HCT116 (cell line): ENCODE results near the gene HCRTR1. TPM values are rescaled to one million over a fixed set of nuclear protein-coding genes. Genes with fewer than 3 reads are reported as not detected.
A peak's percentile ranks its signal among the peaks of the same experiment; 100 is the strongest.

ENCODE experiments used
- ATAC-seq: fragments of 200-7000 bp; cut with Tn5 transposase; 2 replicates; pipeline ENCODE4 v1.9.1; 2020; ENCODE audit warnings: mild to moderate bottlenecking, moderate library complexity
- Bru-seq: library from RNA; stranded (reverse); fragments of 400-500 nt; gene quantifications from one replicate; lab custom pipeline; 2021; lab: Mats Ljungman, UMichigan
- BruChase-seq, 2 experiments: library from RNA; stranded (reverse); fragments of 400-500 nt; gene quantifications; one replicate each; lab custom pipeline; 2021; lab: Mats Ljungman, UMichigan
- BruUV-seq: library from RNA; stranded (reverse); fragments of 400-500 nt; replicated peaks from 2 replicates; lab custom pipeline; 2021; lab: Mats Ljungman, UMichigan
- CTCF ChIA-PET: fragments of 300-600 bp; sonication (Branson Sonifier 250); formaldehyde crosslinking; loops from one replicate; lab custom pipeline; 2021; ENCODE audit warnings: antibody characterized with exemption; lab: Charles Lee
- POLR2A ChIA-PET: fragments of 300-600, 350-600 bp; sonication (Branson Sonifier 250); formaldehyde crosslinking; loops from one replicate; lab custom pipeline; 2021; ENCODE audit warnings: antibody characterized with exemption; lab: Charles Lee
- RAD21 ChIA-PET, 2 experiments: fragments of 300-600 bp; sonication (Branson Sonifier 250); formaldehyde crosslinking; loops; one replicate each; lab custom pipeline; 2023; ENCODE audit warnings: low total read pairs in 2 of 2; ENCODE audit not compliant: uncharacterized antibody in 2 of 2, unreplicated experiment in 2 of 2, low non-redundant PET in 1 of 2; lab: Charles Lee
- DNase-seq: peaks from one replicate; pipeline ENCODE4 v3.0.0-alpha.2; 2010; ENCODE audit warnings: low read depth, low spot score
- H2AFZ ChIP-seq: fragments of 200-600 bp; shearing (Covaris generic), sonication (generic); 2 replicates; pipeline ENCODE4 v1.6.1; 2017; ENCODE audit warnings: low read depth, mixed run types, mixed read lengths, antibody characterized with exemption, low read length; ENCODE audit not compliant: poor library complexity, severe bottlenecking
- H3K27ac ChIP-seq: 2 replicates; pipeline ENCODE4 v1.5.1; 2012; ENCODE audit warnings: low read depth, low read length
- H3K27me3 ChIP-seq: fragments of 200-600 bp; sonication (generic); 2 replicates; pipeline ENCODE4 v1.6.1; 2016; ENCODE audit warnings: mixed run types, low read length, mixed read lengths; ENCODE audit not compliant: insufficient read depth
- H3K36me3 ChIP-seq, 2 experiments: fragments of 200-500 bp in 1 of 2; fragments of 200-600 bp in 1 of 2; sonication (Bioruptor generic) in 1 of 2; sonication (generic) in 1 of 2; 2 replicates each; pipeline versions ENCODE4 v1.5.1 to v1.6.1; 2014 to 2016; ENCODE audit warnings: low read length in 2 of 2, inconsistent platforms in 1 of 2, mixed read lengths in 1 of 2, mixed run types in 1 of 2; ENCODE audit not compliant: insufficient read depth in 2 of 2, control insufficient read depth in 1 of 2
- H3K4me1 ChIP-seq, 2 experiments: fragments of 200-600 bp in 1 of 2; sonication (generic) in 1 of 2; 2 replicates each; pipeline versions ENCODE4 v1.5.1 to v1.6.1; 2012 to 2017; ENCODE audit warnings: low read length in 2 of 2, inconsistent platforms in 1 of 2, mild to moderate bottlenecking in 1 of 2, mixed read lengths in 1 of 2, mixed run types in 1 of 2, moderate library complexity in 1 of 2; ENCODE audit not compliant: insufficient read depth in 2 of 2, control insufficient read depth in 1 of 2
- H3K4me2 ChIP-seq: fragments of 200-600 bp; sonication (generic); 2 replicates; pipeline ENCODE4 v1.6.1; 2017; ENCODE audit warnings: mixed run types, low read length, mixed read lengths
- H3K4me3 ChIP-seq, 2 experiments: fragments of 200-600 bp in 1 of 2; sonication (generic) in 1 of 2; replicated peaks in 1 of 2; 2 replicates each; pipeline ENCODE4 v1.5.1; 2011 to 2016; ENCODE audit warnings: low read length in 2 of 2, control low read depth in 1 of 2, low read depth in 1 of 2, mild to moderate bottlenecking in 1 of 2, mixed read lengths in 1 of 2, mixed run types in 1 of 2
- H3K79me2 ChIP-seq: fragments of 200-600 bp; sonication (generic); 2 replicates; pipeline ENCODE4 v1.6.1; 2017; ENCODE audit warnings: mild to moderate bottlenecking, mixed run types, low read length, moderate library complexity, mixed read lengths; ENCODE audit not compliant: insufficient read depth
- H3K9ac ChIP-seq: fragments of 200-600 bp; sonication (generic); 2 replicates; pipeline ENCODE4 v1.6.1; 2016; ENCODE audit warnings: low read length, mixed read lengths
- H3K9me2 ChIP-seq: fragments of 200-600 bp; sonication (generic), shearing (Covaris generic); 2 replicates; pipeline ENCODE4 v1.6.1; 2017; ENCODE audit warnings: mixed run types, mild to moderate bottlenecking, moderate library complexity; ENCODE audit not compliant: insufficient read depth
- H3K9me3 ChIP-seq, 2 experiments: fragments of 200-500 bp in 1 of 2; fragments of 200-600 bp in 1 of 2; sonication (Bioruptor generic) in 1 of 2; sonication (generic) in 1 of 2; 2 replicates each; pipeline ENCODE4 v1.6.1; 2014 to 2017; ENCODE audit warnings: low read length in 2 of 2, mixed read lengths in 2 of 2, inconsistent platforms in 1 of 2, low read depth in 1 of 2, mild to moderate bottlenecking in 1 of 2, mixed run types in 1 of 2, moderate library complexity in 1 of 2; ENCODE audit not compliant: control insufficient read depth in 1 of 2, insufficient read depth in 1 of 2
- H4K20me1 ChIP-seq: fragments of 200-600 bp; sonication (generic), shearing (Covaris generic); 2 replicates; pipeline ENCODE4 v1.6.1; 2017; ENCODE audit warnings: mixed run types, mild to moderate bottlenecking, moderate library complexity; ENCODE audit not compliant: insufficient read depth
- ATF3 ChIP-seq: IDR thresholded peaks from 2 replicates; pipeline ENCODE4 v1.6.1; 2012
- CBX3 ChIP-seq: IDR thresholded peaks from 2 replicates; pipeline ENCODE4 v1.6.1; 2012; ENCODE audit warnings: low read depth
- CEBPB ChIP-seq: IDR thresholded peaks from 2 replicates; pipeline ENCODE4 v1.6.1; 2012; ENCODE audit warnings: low read depth
- EGR1 ChIP-seq: IDR thresholded peaks from 2 replicates; pipeline ENCODE4 v1.6.1; 2012; ENCODE audit warnings: low read depth
- ELF1 ChIP-seq: IDR thresholded peaks from 2 replicates; pipeline ENCODE4 v1.6.1; 2012; ENCODE audit warnings: low read depth, borderline replicate concordance
- EZH2 ChIP-seq: fragments of 200-600 bp; sonication (generic); IDR thresholded peaks from 2 replicates; pipeline ENCODE4 v1.6.1; 2017; ENCODE audit warnings: antibody characterized with exemption, mixed run types
- EZH2phosphoT487 ChIP-seq: fragments of 200-600 bp; IDR thresholded peaks from 2 replicates; pipeline ENCODE4 v1.6.1; 2018; ENCODE audit warnings: antibody characterized with exemption, borderline replicate concordance
- JUND ChIP-seq: IDR thresholded peaks from 2 replicates; pipeline ENCODE4 v1.6.1; 2012
- MAX ChIP-seq: IDR thresholded peaks from 2 replicates; pipeline ENCODE4 v1.6.1; 2012
- POLR2A ChIP-seq: IDR thresholded peaks from 2 replicates; pipeline ENCODE4 v1.7.0; 2011; ENCODE audit warnings: borderline replicate concordance; ENCODE audit not compliant: insufficient read depth, insufficient read length; ENCODE audit errors: extremely low read depth
- POLR2AphosphoS5 ChIP-seq: IDR thresholded peaks from 2 replicates; pipeline ENCODE4 v1.6.1; 2011; ENCODE audit warnings: mild to moderate bottlenecking, low read depth, low read length, moderate library complexity
- RAD21 ChIP-seq: IDR thresholded peaks from 2 replicates; pipeline ENCODE4 v1.6.1; 2012; ENCODE audit warnings: low read depth, mild to moderate bottlenecking
- SIN3A ChIP-seq: IDR thresholded peaks from 2 replicates; pipeline ENCODE4 v1.6.1; 2012; ENCODE audit warnings: low read depth
- SRF ChIP-seq: IDR thresholded peaks from 2 replicates; pipeline ENCODE4 v1.6.1; 2012; ENCODE audit warnings: low read depth
- TCF7L2 ChIP-seq: IDR thresholded peaks from 2 replicates; pipeline ENCODE4 v1.7.0; 2011; ENCODE audit warnings: borderline replicate concordance, inconsistent platforms; ENCODE audit not compliant: insufficient read depth, insufficient read length; ENCODE audit errors: extremely low read depth
- ZBTB33 ChIP-seq: IDR thresholded peaks from 2 replicates; pipeline ENCODE4 v1.6.1; 2011; ENCODE audit warnings: mild to moderate bottlenecking, low read length, moderate library complexity; ENCODE audit not compliant: insufficient replicate concordance; ENCODE audit errors: extremely low read depth
- intact Hi-C: fragments of 100-400 bp; cut with micrococcal nuclease; formaldehyde crosslinking; loops from 2 replicates; pipeline ENCODE4 v1.10.0; 2022
- long read RNA-seq: library from polyadenylated mRNA; unstranded; transcript quantifications from one replicate; pipeline ENCODE4 v2.0.0, GENCODE V29; 2021; ENCODE audit not compliant: unreplicated experiment
- polyA plus RNA-seq: library from polyadenylated mRNA; unstranded; fragments of >200 nt; gene quantifications from 2 replicates; pipeline ENCODE4 v1.2.1, GENCODE V29; 2012; ENCODE audit warnings: missing spikeins
- total RNA-seq: library from RNA; stranded (reverse); gene quantifications from one replicate; pipeline ENCODE4 v1.2.1, GENCODE V29; 2021; ENCODE audit not compliant: unreplicated experiment

Gene HCRTR1
- not detected for total RNA-seq
- not detected in 2 replicates for polyA plus RNA-seq
- Bru-seq, nascent RNA, result percentile 5 among the genes with signal in this experiment
- BruChase-seq, experiment 1, labeled RNA remaining after a 6-hour chase, result percentile 9 among the genes with signal in this experiment
- not detected for BruChase-seq, experiment 2, labeled RNA remaining after a 2-hour chase
- long read RNA-seq, partial matches to known transcripts, result 0 of 1 reads
- long read RNA-seq, other reads (novel, unspliced or antisense), result 1 of 1 reads

GRCh38 chr1:31617218-31617915, at the start of gene HCRTR1:
Gene HCRTR1 (plus strand): TSS chr1:31617689. CDS start chr1:31619193, 1,504 bp downstream.
- ChIA-PET CTCF (interaction anchor here (0.9 to 1.3 kb wide), 3 partner anchors 8 to 223 kb away, joined by 4 read pairs; no protein-coding TSS in a partner anchor), RAD21 (no interaction called here), POLR2A (interaction anchor here (0.8 kb wide), 1 partner anchor 223 kb away, joined by 3 read pairs; no protein-coding TSS in a partner anchor)
- H3K4me3 ChIP-seq, result no peak within 1 kb of the TSS
- no peak within 1 kb of the TSS for H3K9ac ChIP-seq
- no peaks in the 10 kb centered on the region for H3K9me2 ChIP-seq
- no peak within 1 kb of the TSS for H3K27ac ChIP-seq
- intact Hi-C loops, result no loop called here
- H3K27me3 ChIP-seq, result no peaks in the 10 kb centered on the region
- no peak within 1 kb of the TSS for H3K4me2 ChIP-seq
- no peaks in the 10 kb centered on the region for H3K79me2 ChIP-seq
- H3K36me3 ChIP-seq, result no peaks in the 10 kb centered on the region
- DNase-seq, result no peak
- no peaks in the 10 kb centered on the region for H4K20me1 ChIP-seq
- BruUV-seq, result no TSS peak
- TF ChIP-seq POLR2AphosphoS5 (no peak), SRF (no peak), EZH2phosphoT487 (no peak), EGR1 (no peak), EZH2 (no peak), SIN3A (no peak), ELF1 (no peak), CEBPB (no peak), MAX (no peak), ATF3 (no peak), ZBTB33 (no peak), POLR2A (no peak), CBX3 (no peak), JUND (no peak), TCF7L2 (no peak), RAD21 (no peak)
- no peak for ATAC-seq
- no peaks in the 10 kb centered on the region for H3K4me1 ChIP-seq
- H3K9me3 ChIP-seq, result no peaks in the 10 kb centered on the region
- H2AFZ ChIP-seq, result no peak within 1 kb of the TSS
